ENCODE data around the gene ARHGAP27. TPM values are rescaled to one million over a fixed set of nuclear protein-coding genes. Genes with fewer than 3 reads are reported as not detected.

ARHGAP27 gene
- total and polyA plus RNA-seq, 12 donors, result 15.2 to 65.8 (median 25.3) TPM

DNA sequence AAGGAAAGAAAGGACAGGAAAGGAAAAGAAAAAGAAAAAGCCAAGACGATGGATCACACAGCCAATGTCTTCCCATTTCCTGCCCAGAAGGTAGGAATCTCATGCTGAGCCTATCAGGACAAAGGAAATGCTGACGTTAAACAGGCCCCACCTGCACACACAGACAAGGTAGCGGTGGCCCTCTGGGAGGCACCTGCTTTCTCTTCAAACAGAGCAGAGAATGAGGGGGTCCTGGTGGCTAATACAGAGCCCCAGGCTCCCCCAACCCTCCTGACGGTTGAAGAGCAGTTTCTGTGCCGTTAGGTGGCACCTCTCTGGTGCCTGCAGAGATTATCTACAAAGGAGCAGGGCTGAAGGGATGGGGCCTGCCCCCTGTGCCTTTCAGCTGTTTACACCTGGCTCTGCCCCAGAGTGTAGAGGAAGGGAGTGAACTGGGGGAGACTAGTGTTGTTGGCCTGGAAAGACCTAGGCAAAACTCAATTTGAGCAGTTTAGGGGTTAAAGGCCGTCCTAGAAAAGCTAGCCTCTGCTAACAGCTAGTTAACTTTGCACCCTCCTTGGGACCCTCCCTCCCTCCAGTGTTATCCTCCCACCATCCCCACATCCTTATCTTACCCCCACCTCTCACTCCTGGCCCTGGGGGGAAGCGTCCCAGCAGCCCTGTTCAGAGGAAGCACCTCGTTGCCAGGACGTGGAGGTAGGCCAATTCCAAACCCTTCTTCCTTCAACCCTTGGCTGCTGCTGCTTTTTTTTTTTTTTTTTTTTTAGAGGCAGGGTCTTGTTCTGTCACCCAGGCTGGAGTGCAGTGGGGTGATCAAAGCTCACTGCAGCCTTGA is 56.3 kb downstream of the ARHGAP27 start:
- H3K27ac ChIP-seq, result no peak overlapping the region
- H3K4me3 ChIP-seq, result no peak overlapping the region
- H3K27me3 ChIP-seq, result peaks cover 0 to 7% (median 0%) of the 10 kb centered on the region in 7 donors
- DNase-seq (no peak), ATAC-seq (no peak)
- H3K9me3 ChIP-seq, result no peaks in the 10 kb centered on the region
- no peak for TF ChIP-seq CTCF (IDR thresholded peaks at IDR 0.05)
- H3K4me1 ChIP-seq, result peaks cover 5 to 57% (median 28%) of the 10 kb centered on the region in 9 donors
- 59% methylated on average over 9 of the region's 9 CpGs for WGBS, 2 donors
- intact Hi-C loops (cut with DNase I), result loop anchor here in 3 of 10 donors (5.0 to 10.0 kb wide), 3 partner anchors 62 to 99 kb away; partner anchors contain the start of gene MAP3K14 (in 2 of the 3)
- no peaks in the 10 kb centered on the region for H3K36me3 ChIP-seq

DNA sequence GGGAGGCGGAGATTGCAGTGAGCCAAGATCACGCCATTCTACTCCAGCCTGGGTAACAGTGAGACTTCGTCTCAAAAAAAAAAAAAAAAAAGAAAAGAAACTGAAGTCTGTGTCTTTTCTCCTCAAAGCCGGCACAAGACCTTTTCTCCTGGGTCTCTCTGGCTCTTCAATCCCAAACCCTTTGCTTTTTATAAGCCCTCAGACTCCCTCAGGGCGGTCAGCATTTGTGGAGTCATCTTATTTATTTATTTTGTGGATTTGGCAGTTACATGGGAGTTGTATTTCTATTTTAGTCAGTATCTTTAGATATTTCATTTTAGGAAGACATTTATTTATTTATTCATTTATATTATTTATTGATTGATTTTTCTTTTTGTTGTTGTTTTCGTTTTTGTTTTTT is 58.2 kb downstream of the ARHGAP27 start:
- H3K4me1 ChIP-seq, result peaks cover 6 to 44% (median 29%) of the 10 kb centered on the region in 9 donors
- WGBS, 2 donors, result 83 to 91% methylated on average over 6 of the region's 6 CpGs
- no peak overlapping the region for H3K4me3 ChIP-seq
- no peak for TF ChIP-seq CTCF (IDR thresholded peaks at IDR 0.05)
- intact Hi-C loops (cut with DNase I), result loop anchor here in 5 of 10 donors (5.0 to 10.0 kb wide), 2 partner anchors 57 to 60 kb away; partner anchors contain the start of gene MAP3K14 (in 5 of the 5)
- no peaks in the 10 kb centered on the region for H3K36me3 ChIP-seq
- H3K27ac ChIP-seq, result peak overlapping the region in 8 of 10 donors; percentile 15 to 87 (median 50)
- no peak for DNase-seq
- ATAC-seq, result no peak
- H3K9me3 ChIP-seq, result no peaks in the 10 kb centered on the region
- peaks cover 0 to 11% (median 0%) of the 10 kb centered on the region in 7 donors for H3K27me3 ChIP-seq

- Histone ChIP-seq H3K27ac (peak overlapping the region in 9 of 10 donors; percentile 61 to 91 (median 81)), H3K4me3 (no peak overlapping the region), H3K4me1 (peaks cover 6 to 44% (median 29%) of the 10 kb centered on the region in 9 donors), H3K36me3 (no peaks in the 10 kb centered on the region), H3K9me3 (no peaks in the 10 kb centered on the region), H3K27me3 (peaks cover 0 to 11% (median 0%) of the 10 kb centered on the region in 7 donors)
- intact Hi-C loops (cut with DNase I), result loop anchor here in 7 of 10 donors (1.0 to 10.0 kb wide), 4 partner anchors 55 to 58 kb away; partner anchors contain the start of gene MAP3K14 (in 6 of the 7)
- DNase-seq (no peak), ATAC-seq (peak in 1 of 8 donors; percentile 4)
- TF ChIP-seq CTCF (IDR thresholded peaks at IDR 0.05), result no peak
- WGBS, 2 donors, result 90 to 94% methylated on average over 8 of the region's 8 CpGs
Observed at GRCh38 chr17:45372325-45372869, 60.3 kb downstream of the ARHGAP27 start.
